ENCODE results near the gene KIAA1549. TPM values are rescaled to one million over a fixed set of nuclear protein-coding genes. Genes with fewer than 3 reads are reported as not detected.

KIAA1549 gene
- total RNA-seq, 2 donors from 2014 or later, result 0.95 to 1.8 TPM

DNA sequence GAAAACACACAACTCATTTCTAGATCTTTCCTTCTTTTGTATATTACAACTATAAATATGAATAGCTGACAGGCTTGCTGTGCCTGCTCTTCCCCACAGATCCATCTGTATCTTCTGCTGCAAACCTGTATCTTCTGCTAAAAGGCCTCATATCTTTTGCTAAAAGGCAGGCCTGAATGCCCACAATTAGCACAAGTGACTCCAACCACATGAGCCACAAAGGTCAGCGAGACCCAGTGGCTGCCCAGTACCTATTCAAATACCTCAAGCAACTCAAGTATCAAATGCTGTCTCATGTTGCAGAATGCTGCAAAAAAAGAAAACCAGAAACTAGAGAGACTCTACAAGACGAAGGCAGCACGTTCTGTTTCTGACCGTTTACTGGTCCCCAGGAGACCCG is 128.7 kb downstream of the KIAA1549 start:
- no peak for TF ChIP-seq CTCF (IDR thresholded peaks at IDR 0.05)
- no peaks in the 10 kb centered on the region for H3K4me1 ChIP-seq (ENCODE audit: control insufficient read depth in 1 of 2, low read depth in 2 of 2)
- no peak for DNase-seq (ENCODE audit: low spot score)
- H3K9me3 ChIP-seq, result no peaks in the 10 kb centered on the region
- H3K4me3 ChIP-seq, result no peak overlapping the region
- no peaks in the 10 kb centered on the region for H3K27me3 ChIP-seq (replicated peaks; ENCODE audit: insufficient read depth)
- no peak for ATAC-seq (ENCODE audit: insufficient number of reproducible peaks, low FRiP score, low read depth)
- H3K36me3 ChIP-seq, result no peaks in the 10 kb centered on the region
- H3K27ac ChIP-seq, result no peak overlapping the region

- Histone ChIP-seq H3K27ac (no peak overlapping the region), H3K9me3 (no peaks in the 10 kb centered on the region), H3K27me3 (replicated peaks; ENCODE audit: insufficient read depth) (no peaks in the 10 kb centered on the region), H3K4me1 (ENCODE audit: control insufficient read depth in 1 of 2, low read depth in 2 of 2) (no peaks in the 10 kb centered on the region), H3K36me3 (no peaks in the 10 kb centered on the region), H3K4me3 (no peak overlapping the region)
- ATAC-seq (ENCODE audit: insufficient number of reproducible peaks, low FRiP score, low read depth) (no peak), DNase-seq (ENCODE audit: low spot score) (no peak)
- no peak for TF ChIP-seq CTCF (IDR thresholded peaks at IDR 0.05)
Measured at GRCh38 chr7:138849701-138850100, 131.5 kb downstream of the KIAA1549 start.

GRCh38 chr7:138848056-138848980 is 132.9 kb downstream of the KIAA1549 start:
- Histone ChIP-seq H3K9me3 (no peaks in the 10 kb centered on the region), H3K36me3 (no peaks in the 10 kb centered on the region), H3K4me1 (ENCODE audit: control insufficient read depth in 1 of 2, low read depth in 2 of 2) (no peaks in the 10 kb centered on the region), H3K27ac (no peak overlapping the region), H3K4me3 (no peak overlapping the region), H3K27me3 (replicated peaks; ENCODE audit: insufficient read depth) (no peaks in the 10 kb centered on the region)
- DNase-seq (ENCODE audit: low spot score), result no peak
- no peak for ATAC-seq (ENCODE audit: insufficient number of reproducible peaks, low FRiP score, low read depth)
- no peak for TF ChIP-seq CTCF (IDR thresholded peaks at IDR 0.05)

GRCh38 chr7:138845711-138846110 is 135.5 kb downstream of the KIAA1549 start:
- H3K27ac ChIP-seq, result no peak overlapping the region
- no peaks in the 10 kb centered on the region for H3K4me1 ChIP-seq (ENCODE audit: control insufficient read depth in 1 of 2, low read depth in 2 of 2)
- no peaks in the 10 kb centered on the region for H3K27me3 ChIP-seq (replicated peaks; ENCODE audit: insufficient read depth)
- no peaks in the 10 kb centered on the region for H3K9me3 ChIP-seq
- no peak overlapping the region for H3K4me3 ChIP-seq
- no peak for TF ChIP-seq CTCF (IDR thresholded peaks at IDR 0.05)
- ATAC-seq (ENCODE audit: insufficient number of reproducible peaks, low FRiP score, low read depth) (no peak), DNase-seq (ENCODE audit: low spot score) (no peak)
- no peaks in the 10 kb centered on the region for H3K36me3 ChIP-seq

GRCh38 chr7:138843632-138844580 is 137.3 kb downstream of the KIAA1549 start:
- H3K27ac ChIP-seq, result no peak overlapping the region
- DNase-seq (ENCODE audit: low spot score), result no peak
- ATAC-seq (ENCODE audit: insufficient number of reproducible peaks, low FRiP score, low read depth), result no peak
- H3K36me3 ChIP-seq, result no peaks in the 10 kb centered on the region
- no peaks in the 10 kb centered on the region for H3K4me1 ChIP-seq (ENCODE audit: control insufficient read depth in 1 of 2, low read depth in 2 of 2)
- no peak for TF ChIP-seq CTCF (IDR thresholded peaks at IDR 0.05)
- no peaks in the 10 kb centered on the region for H3K27me3 ChIP-seq (replicated peaks; ENCODE audit: insufficient read depth)
- no peaks in the 10 kb centered on the region for H3K9me3 ChIP-seq
- H3K4me3 ChIP-seq, result no peak overlapping the region
